Smooth muscle cell of the pulmonary artery (primary cell): ENCODE results near the gene TMEM41B. TPM values are rescaled to one million over a fixed set of nuclear protein-coding genes. Genes with fewer than 3 reads are reported as not detected.

Experiments
- total RNA-seq: library from RNA; depleted of rRNA; stranded (reverse); fragments of >200 nt; gene quantifications from 2 replicates; pipeline ENCODE4 v1.2.3, GENCODE V29; 2014

TMEM41B gene, protein sequence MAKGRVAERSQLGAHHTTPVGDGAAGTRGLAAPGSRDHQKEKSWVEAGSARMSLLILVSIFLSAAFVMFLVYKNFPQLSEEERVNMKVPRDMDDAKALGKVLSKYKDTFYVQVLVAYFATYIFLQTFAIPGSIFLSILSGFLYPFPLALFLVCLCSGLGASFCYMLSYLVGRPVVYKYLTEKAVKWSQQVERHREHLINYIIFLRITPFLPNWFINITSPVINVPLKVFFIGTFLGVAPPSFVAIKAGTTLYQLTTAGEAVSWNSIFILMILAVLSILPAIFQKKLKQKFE
- total RNA-seq: 60.7 and 79.4 TPM in 2 replicates

DNA sequence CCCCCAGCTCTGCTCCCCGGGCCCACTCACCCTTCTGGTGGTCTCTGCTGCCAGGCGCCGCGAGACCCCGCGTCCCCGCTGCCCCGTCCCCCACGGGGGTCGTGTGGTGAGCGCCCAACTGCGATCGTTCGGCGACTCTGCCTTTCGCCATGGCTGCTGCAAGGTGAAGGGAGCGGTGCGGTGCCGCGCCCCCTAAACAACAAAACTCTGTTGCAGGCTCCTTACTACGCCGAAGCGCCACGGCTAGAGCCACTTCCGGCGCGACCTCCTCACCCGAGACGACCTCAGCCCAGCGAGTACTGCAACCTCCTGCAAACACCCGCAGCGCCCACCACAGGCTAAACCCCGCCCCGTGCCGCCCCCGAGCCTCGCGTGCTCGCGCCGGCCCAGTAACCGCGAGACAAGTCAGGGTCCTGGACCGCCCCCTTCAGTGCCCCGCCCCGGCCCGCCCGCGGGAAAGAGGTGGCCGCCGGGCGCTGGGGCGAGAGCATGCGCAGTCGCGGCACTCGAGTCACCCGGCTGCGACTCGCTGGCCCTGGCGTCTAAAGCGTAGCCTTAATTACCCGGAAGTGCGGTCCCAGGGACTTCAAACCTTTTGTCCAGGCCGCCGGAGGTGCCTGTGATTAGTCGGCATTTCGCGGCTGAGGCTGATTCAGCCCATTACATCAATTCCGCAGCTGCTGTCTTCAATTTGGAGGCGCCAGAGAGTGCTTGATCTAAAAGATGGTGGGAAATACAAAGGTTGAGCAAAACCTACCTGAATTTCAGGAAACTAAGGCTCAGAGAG, at the start of gene TMEM41B:
Gene TMEM41B (minus strand): TSS at position 303 of the 787 bp plus-strand sequence. CDS start 152 bp downstream, at position 151.

DNA sequence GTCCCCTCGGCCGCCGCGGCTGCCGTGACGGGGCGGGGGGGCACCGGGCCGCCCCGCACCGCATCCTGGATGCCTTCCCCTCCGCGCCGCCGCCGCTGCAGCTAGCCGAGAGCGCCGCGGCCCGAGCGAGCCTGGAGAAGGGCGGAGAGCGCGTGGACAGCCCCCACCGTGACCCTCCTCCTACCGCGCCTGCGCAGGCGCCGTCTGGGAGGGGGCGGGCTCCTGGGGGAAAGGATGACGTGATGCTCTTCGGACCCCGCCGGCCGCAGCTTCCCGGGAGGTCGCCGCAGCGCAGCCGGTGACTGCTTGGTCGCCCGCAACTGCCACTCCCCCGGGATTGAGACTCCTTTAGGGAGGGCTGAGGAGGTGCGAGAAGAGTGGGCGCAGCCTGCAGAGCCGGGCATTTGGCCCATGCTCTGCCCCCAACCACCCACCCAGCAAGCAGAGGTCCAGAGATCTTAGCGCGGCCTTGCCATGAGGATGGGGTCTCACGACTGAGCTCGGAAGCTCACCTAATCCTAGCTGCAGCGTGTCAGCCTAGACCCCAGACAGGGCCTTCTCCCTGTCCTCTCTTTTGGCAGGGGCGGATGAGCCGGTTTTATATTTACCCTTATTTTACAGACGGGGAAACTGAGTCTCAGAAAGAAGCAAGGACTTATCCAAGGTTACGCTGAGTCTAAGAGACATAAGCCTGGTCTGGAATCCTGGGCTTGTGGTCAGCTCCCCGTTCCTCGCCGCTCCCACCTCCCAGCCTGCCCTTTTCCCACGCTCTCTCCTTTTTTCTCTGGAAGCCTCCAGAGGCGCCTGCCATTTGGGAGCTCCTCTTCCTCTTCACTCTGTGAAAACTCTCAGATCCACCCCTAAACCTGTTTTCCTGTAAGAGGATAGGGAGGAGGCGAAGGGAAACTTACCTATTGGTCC, 48.9 kb downstream of the TMEM41B start, which contains the start of gene DENND5A:
Gene DENND5A (minus strand): TSS at position 140 of the 921 bp plus-strand sequence. CDS start 281 bp downstream, outside the sequence.

Other genes with a start within 250 kb of the TMEM41B start
- gene SCUBE2, start 223.0 kb downstream of the TMEM41B start, total RNA-seq: 1.3 and 2.0 TPM in 2 replicates
- 308 and 334 TPM in 2 replicates for gene DENND5A, start 49.2 kb downstream of the TMEM41B start, total RNA-seq
- gene IPO7, start 70.1 kb upstream of the TMEM41B start, total RNA-seq: 163 and 197 TPM in 2 replicates
- gene ZNF143, start 146.4 kb upstream of the TMEM41B start, total RNA-seq: 34.6 and 36.3 TPM in 2 replicates